LNCAP (cell line): ENCODE results near the gene CREBBP.

Experiments
- TF ChIP-seq, protein P1 (sequence below): fragments of 450-650 bp; IDR thresholded peaks from 2 replicates; pipeline ENCODE4 v1.5.1; 2017; ENCODE audit warnings: mild to moderate bottlenecking

The CREBBP gene

DNA sequence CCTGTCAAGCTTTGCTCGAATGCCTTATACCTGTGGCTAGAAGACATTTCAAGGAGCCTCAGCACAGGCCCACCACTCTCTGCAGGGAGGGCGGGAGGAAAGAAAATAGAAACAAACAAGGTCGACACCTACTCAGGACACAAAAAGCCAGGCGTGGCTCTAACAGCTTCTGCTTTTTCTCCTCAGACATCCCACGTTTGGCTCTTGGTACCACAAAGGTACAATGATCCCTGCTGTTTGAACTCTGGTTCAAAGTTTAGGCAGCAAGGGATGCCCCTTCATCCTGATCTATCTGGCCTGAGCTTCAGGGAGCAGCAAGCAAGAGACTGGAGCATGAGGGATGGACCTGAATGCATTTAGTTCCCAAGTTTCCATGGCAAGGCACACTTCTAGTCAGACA is 57.1 kb downstream of the CREBBP start:
- TF ChIP-seq, protein P1, sequence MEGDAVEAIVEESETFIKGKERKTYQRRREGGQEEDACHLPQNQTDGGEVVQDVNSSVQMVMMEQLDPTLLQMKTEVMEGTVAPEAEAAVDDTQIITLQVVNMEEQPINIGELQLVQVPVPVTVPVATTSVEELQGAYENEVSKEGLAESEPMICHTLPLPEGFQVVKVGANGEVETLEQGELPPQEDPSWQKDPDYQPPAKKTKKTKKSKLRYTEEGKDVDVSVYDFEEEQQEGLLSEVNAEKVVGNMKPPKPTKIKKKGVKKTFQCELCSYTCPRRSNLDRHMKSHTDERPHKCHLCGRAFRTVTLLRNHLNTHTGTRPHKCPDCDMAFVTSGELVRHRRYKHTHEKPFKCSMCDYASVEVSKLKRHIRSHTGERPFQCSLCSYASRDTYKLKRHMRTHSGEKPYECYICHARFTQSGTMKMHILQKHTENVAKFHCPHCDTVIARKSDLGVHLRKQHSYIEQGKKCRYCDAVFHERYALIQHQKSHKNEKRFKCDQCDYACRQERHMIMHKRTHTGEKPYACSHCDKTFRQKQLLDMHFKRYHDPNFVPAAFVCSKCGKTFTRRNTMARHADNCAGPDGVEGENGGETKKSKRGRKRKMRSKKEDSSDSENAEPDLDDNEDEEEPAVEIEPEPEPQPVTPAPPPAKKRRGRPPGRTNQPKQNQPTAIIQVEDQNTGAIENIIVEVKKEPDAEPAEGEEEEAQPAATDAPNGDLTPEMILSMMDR, result no peak

DNA sequence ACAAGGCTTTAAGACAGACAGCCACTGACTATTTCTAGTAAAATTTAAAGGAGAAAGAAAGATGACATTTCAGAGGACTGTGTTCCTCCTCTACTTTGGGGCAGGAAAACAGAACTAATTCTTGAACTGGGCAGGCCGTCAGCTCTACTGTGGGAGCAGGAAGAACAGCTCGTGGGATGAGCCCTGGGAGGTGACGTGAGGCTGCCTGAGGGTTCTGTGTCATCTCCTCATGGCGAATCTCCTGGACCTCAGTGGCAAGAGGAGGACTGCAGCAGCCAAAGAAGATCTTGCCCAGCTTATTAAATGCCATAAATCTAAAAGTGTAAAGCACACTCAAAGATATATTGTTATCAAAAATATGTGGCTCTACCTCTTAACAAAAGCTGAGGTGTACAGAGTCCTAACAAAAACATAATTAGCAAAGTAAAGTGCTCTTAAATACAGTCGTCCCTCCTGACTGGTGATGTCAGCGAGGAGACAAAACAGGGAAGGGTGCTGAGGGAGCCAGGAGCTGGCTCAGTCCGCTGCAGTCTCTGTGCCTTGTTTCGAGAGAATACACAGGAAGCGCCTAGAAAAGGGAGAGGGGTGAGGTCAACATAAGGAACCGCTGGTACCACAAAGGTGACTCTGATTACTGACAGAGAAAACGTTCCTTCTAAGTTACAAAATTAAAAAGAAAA is 58.0 kb downstream of the CREBBP start:
- TF ChIP-seq, protein P1, result no peak

DNA sequence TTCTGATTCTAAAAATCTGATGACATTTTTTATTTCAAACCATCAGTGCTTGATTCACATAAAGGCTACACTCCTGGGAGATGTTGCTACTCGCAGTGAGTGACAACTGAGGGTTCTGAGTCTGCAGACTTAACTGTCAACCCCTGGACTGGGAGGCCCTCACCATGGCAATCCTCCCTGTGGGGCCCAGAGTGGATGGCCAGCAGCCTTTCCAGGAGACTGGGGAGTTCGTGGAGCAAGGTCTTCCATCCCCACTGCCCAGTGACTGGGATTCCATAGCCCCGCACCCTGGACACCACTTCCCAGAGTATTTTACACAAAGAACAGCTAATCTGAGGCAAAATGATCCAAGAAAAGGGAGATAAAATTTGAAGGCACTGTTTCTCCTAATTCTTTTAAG is 59.3 kb downstream of the CREBBP start:
- TF ChIP-seq, protein P1, result no peak

DNA sequence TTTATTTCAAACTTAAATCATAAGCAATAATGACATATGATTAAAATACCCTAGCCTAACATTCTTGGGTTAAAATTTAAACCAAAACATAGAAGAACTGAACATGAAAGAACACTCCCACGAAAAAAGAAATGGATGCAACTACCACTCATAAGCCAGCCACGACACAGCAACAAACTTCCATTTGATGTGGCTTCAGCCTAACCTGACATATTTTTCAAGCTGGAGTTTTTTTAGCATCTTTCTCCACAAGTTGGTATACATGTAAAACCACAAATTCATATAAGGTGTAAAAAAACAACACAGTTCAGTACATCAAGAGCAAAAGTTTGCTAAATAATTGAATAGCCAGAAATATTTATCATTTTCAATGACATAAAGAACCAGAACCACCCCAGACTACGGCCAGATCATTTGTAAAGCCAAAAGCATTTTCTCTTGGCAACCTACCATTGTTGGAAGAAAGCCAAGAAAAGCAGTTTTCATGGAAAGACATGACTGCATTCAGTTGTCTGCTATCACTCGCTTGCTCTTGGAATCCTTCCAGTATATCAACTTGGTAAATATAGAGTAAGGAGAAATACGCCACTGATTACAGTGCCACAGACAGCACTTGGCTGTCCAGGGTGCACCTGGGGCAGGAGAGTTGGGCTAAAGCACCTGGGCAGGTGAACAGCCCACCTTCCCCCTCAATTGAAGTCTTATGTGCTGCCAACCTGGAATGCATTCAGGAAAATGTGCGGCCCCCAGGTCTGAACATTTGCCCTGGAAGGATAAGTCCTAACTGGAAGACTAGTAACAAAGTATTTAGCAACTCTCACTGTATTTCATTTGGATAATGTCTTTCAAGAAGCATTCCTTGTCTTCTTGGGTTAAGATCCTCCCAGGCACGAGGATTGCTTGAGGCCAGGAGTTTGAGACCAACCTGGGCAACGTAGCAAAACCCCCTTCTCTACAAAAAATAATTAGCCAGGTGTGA is 60.5 kb downstream of the CREBBP start:
- TF ChIP-seq, protein P1, result no peak

DNA sequence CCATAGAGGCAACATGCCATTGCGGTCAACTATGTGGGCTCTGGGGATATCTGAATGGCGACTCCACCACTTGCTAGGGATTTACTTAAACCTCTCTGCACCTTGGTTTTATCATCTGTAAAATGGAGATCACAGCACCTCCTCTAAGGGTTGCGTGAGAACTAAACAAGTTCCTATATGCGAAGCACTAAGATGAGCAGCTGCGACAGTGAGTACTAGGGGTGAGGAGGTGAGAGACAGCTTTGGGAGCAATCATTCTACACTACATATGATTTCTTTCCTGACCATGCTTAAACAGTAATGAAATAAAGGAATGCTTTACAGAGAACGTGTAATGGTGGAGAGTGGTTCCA is 61.4 kb downstream of the CREBBP start:
- TF ChIP-seq, protein P1, result no peak

DNA sequence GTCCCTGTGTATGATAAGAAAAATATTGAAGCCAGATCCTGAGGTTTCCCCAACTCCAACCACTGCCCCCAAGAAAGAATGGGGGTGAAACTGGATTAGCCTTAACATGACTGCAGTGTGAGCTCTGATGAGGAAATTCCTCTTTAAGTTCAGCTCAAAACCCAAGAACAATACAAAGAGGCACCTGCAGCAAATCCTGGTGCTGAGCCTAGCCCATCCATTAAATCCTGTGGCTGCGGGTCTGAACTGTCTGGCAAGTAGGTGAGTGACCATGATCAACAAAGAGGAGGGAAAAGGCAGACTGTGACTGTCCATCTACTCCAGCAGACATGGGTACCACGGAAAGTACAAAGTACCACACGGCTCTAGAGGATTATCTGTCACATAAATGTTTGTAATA is 64.2 kb downstream of the CREBBP start:
- TF ChIP-seq, protein P1, result no peak

DNA sequence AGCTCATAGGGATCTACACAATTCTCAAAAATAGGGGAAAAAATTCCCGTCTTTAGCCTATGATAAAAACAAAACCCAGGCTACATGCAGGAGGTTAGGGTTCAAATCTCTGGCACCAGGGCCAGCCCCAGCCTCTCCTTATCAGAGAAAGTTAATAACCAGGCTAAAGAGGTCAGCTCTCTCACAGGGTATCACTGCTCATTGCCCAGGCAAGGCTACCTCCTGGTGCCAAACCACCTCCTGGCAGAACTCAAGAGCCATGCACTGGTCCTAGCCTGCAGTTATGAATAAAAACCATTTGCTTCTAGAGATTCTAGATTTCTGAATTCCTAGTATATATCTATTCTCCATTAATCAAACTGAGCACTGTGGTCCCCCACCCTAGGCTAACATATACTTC is 65.8 kb downstream of the CREBBP start:
- TF ChIP-seq, protein P1, result no peak
